A549 (cell line): Measurements from ENCODE around the gene PDE8B. TPM values are rescaled to one million over a fixed set of nuclear protein-coding genes. Genes with fewer than 3 reads are reported as not detected.

Experiments used
- ATAC-seq, 2 experiments: fragments of 200-7000 bp in 1 of 2; fragments of >200 bp in 1 of 2; cut with Nextera tagmentation in 1 of 2; cut with Tn5 transposase in 1 of 2; 3 replicates each; pipeline versions ENCODE4 v1.8.0 to v1.9.1; 2018 to 2020; ENCODE audit warnings: mild to moderate bottlenecking in 1 of 2, moderate library complexity in 1 of 2
- CTCF ChIA-PET: fragments of 300-600 bp; sonication (Branson Sonifier 250); formaldehyde crosslinking; extraction: SDS; loops from one replicate; lab custom pipeline; 2021; ENCODE audit warnings: antibody characterized with exemption, inconsistent platforms; lab: Yijun Ruan, JAX
- POLR2A ChIA-PET: fragments of 350-600 bp; formaldehyde crosslinking; extraction: SDS; loops from one replicate; lab custom pipeline; 2021; ENCODE audit warnings: antibody characterized with exemption, inconsistent platforms; lab: Yijun Ruan, JAX
- DNase-seq, 2 experiments: peaks; one replicate each; pipeline versions ENCODE4 v3.0.0 to v3.0.0-alpha.2; 2011 to 2016; ENCODE audit warnings: low read depth in 1 of 2, low spot score in 1 of 2
- FAIRE-seq: peaks from 2 replicates; lab custom pipeline; 2011; peaks lifted over from hg19 to GRCh38; lab: Jason Lieb, UNC
- H3K27ac ChIP-seq, 2 experiments: fragments of >200 bp; sonication (Bioruptor Twin); formaldehyde crosslinking; 3 replicates each; pipeline ENCODE4 v1.5.1; 2016 to 2017
- H3K4me1 ChIP-seq: fragments of >200 bp; sonication (Bioruptor Twin); formaldehyde crosslinking; 3 replicates; pipeline ENCODE4 v1.6.1; 2016
- H3K4me2 ChIP-seq: fragments of >200 bp; sonication (Bioruptor Twin); formaldehyde crosslinking; 3 replicates; pipeline ENCODE4 v1.6.1; 2016
- H3K4me3 ChIP-seq: fragments of >200 bp; sonication (Bioruptor Twin); formaldehyde crosslinking; 3 replicates; pipeline ENCODE4 v1.5.1; 2016
- H3K9me3 ChIP-seq: fragments of >200 bp; sonication (Bioruptor Twin); formaldehyde crosslinking; 3 replicates; pipeline ENCODE4 v1.6.1; 2016
- BCL3 ChIP-seq: fragments of >200 bp; sonication (Bioruptor Twin); formaldehyde crosslinking; IDR thresholded peaks from 3 replicates; pipeline ENCODE4 v1.6.1; 2016
- CBX2 ChIP-seq: fragments of 200-600 bp; sonication (generic); IDR thresholded peaks from 2 replicates; pipeline ENCODE4 v1.6.1; 2016; ENCODE audit warnings: low read depth, mild to moderate bottlenecking, borderline replicate concordance
- CEBPB ChIP-seq, 2 experiments: fragments of >200 bp in 1 of 2; sonication (Bioruptor Twin) in 1 of 2; formaldehyde crosslinking in 1 of 2; IDR thresholded peaks; 2 replicates each; pipeline ENCODE4 v1.6.1; 2012 to 2016
- CTCF ChIP-seq: fragments of >200 bp; sonication (Bioruptor Twin); formaldehyde crosslinking; IDR thresholded peaks from 3 replicates; pipeline ENCODE4 v1.5.1; 2016
- E2F6 ChIP-seq: IDR thresholded peaks from 2 replicates; pipeline ENCODE4 v1.6.1; 2012; ENCODE audit warnings: low read depth, borderline replicate concordance
- EHF ChIP-seq: fragments of 250-450 bp; sonication (Bioruptor Pico); IDR thresholded peaks from 2 replicates; pipeline ENCODE4 v1.5.0; 2020; ENCODE audit warnings: mild to moderate bottlenecking
- EHMT2 ChIP-seq: fragments of 200-600 bp; sonication (generic); IDR thresholded peaks from 2 replicates; pipeline ENCODE4 v1.6.1; 2016; ENCODE audit warnings: antibody characterized with exemption, low read depth, mild to moderate bottlenecking, moderate library complexity
- EP300 ChIP-seq, 2 experiments: fragments of >200 bp; sonication (Bioruptor Twin); formaldehyde crosslinking; IDR thresholded peaks; 2 replicates in 1 of 2; 3 replicates in 1 of 2; pipeline ENCODE4 v1.6.1; 2016 to 2017
- FOSL2 ChIP-seq, 2 experiments: fragments of 450-650 bp in 1 of 2; fragments of >200 bp in 1 of 2; sonication (Bioruptor Twin) in 1 of 2; formaldehyde crosslinking; IDR thresholded peaks; 2 replicates each; pipeline versions ENCODE4 v1.5.0 to v1.6.1; 2016 to 2020; ENCODE audit warnings: mild to moderate bottlenecking in 1 of 2, moderate library complexity in 1 of 2
- GATA3 ChIP-seq: IDR thresholded peaks from 2 replicates; pipeline ENCODE4 v1.6.1; 2012; ENCODE audit warnings: borderline replicate concordance
- HES2 ChIP-seq: fragments of >200 bp; sonication (Bioruptor Twin); formaldehyde crosslinking; IDR thresholded peaks from 2 replicates; pipeline ENCODE4 v1.6.1; 2016
- HEYL ChIP-seq: fragments of 250-450 bp; sonication (Bioruptor Pico); IDR thresholded peaks from 2 replicates; pipeline ENCODE4 v1.8.0; 2021; ENCODE audit warnings: mild to moderate bottlenecking, moderate library complexity
- HOXB5 ChIP-seq: fragments of 250-450 bp; sonication (Bioruptor Pico); IDR thresholded peaks from 2 replicates; pipeline ENCODE4 v1.5.0; 2020; ENCODE audit warnings: mild to moderate bottlenecking, moderate library complexity
- JUN ChIP-seq, 2 experiments: fragments of >200 bp; sonication (Bioruptor Twin); formaldehyde crosslinking; IDR thresholded peaks; 2 replicates in 1 of 2; 3 replicates in 1 of 2; pipeline ENCODE4 v1.6.1; 2016 to 2017
- JUNB ChIP-seq: fragments of >200 bp; sonication (Bioruptor Twin); formaldehyde crosslinking; IDR thresholded peaks from 2 replicates; pipeline ENCODE4 v1.6.1; 2016
- KDM1A ChIP-seq: fragments of 200-600 bp; sonication (generic); IDR thresholded peaks from 2 replicates; pipeline ENCODE4 v1.6.1; 2016; ENCODE audit warnings: low read depth, mild to moderate bottlenecking
- MAFK ChIP-seq: fragments of 450-650 bp; IDR thresholded peaks from 2 replicates; pipeline ENCODE4 v1.6.1; 2014; ENCODE audit not compliant: partially characterized antibody
- MAZ ChIP-seq: fragments of 150-350 bp; IDR thresholded peaks from 2 replicates; pipeline ENCODE4 v1.6.1; 2014; ENCODE audit warnings: antibody characterized with exemption, low read depth, low read length, borderline replicate concordance
- MYC ChIP-seq: IDR thresholded peaks from 2 replicates; pipeline ENCODE4 v1.6.1; 2012; ENCODE audit warnings: mild to moderate bottlenecking, inconsistent platforms, low read length, improper control_type of control experiment, borderline replicate concordance
- NPAS2 ChIP-seq: fragments of 250-450 bp; sonication (Bioruptor Pico); IDR thresholded peaks from 2 replicates; pipeline ENCODE4 v1.8.0; 2022; ENCODE audit warnings: mild to moderate bottlenecking, moderate library complexity, borderline replicate concordance
- NR3C1 ChIP-seq: fragments of >200 bp; sonication (Bioruptor Twin); formaldehyde crosslinking; IDR thresholded peaks from 3 replicates; pipeline ENCODE4 v1.6.1; 2017
- PHF8 ChIP-seq: fragments of 200-600 bp; sonication (generic); IDR thresholded peaks from 2 replicates; pipeline ENCODE4 v1.6.1; 2016; ENCODE audit warnings: low read depth, mild to moderate bottlenecking, antibody characterized with exemption, moderate library complexity, borderline replicate concordance
- RARB ChIP-seq: fragments of 250-450 bp; sonication (Bioruptor Pico); IDR thresholded peaks from 2 replicates; pipeline ENCODE4 v1.8.0; 2021; ENCODE audit warnings: mild to moderate bottlenecking, moderate library complexity
- RNF2 ChIP-seq: fragments of 200-600 bp; sonication (generic); IDR thresholded peaks from 2 replicates; pipeline ENCODE4 v1.6.1; 2016; ENCODE audit warnings: low read depth, mild to moderate bottlenecking, antibody characterized with exemption, moderate library complexity, borderline replicate concordance
- SMC3 ChIP-seq: fragments of >200 bp; sonication (Bioruptor Twin); formaldehyde crosslinking; IDR thresholded peaks from 3 replicates; pipeline ENCODE4 v1.6.1; 2018; ENCODE audit warnings: inconsistent platforms
- TFCP2L1 ChIP-seq: fragments of 250-450 bp; sonication (Bioruptor Pico); IDR thresholded peaks from 2 replicates; pipeline ENCODE4 v1.5.0; 2021; ENCODE audit warnings: mild to moderate bottlenecking
- TP53 ChIP-seq: fragments of 250-450 bp; sonication (Bioruptor Pico); IDR thresholded peaks from 2 replicates; pipeline ENCODE4 v1.5.0; 2021; ENCODE audit warnings: mild to moderate bottlenecking, moderate library complexity
- ZNF302 ChIP-seq: fragments of 250-450 bp; sonication (Bioruptor Pico); IDR thresholded peaks from 2 replicates; pipeline ENCODE4 v1.9.0; 2021; ENCODE audit warnings: inconsistent platforms, mild to moderate bottlenecking, moderate library complexity
- ZSCAN20 ChIP-seq: fragments of 250-450 bp; sonication (Bioruptor Pico); IDR thresholded peaks from 2 replicates; pipeline ENCODE4 v1.8.0; 2022; ENCODE audit warnings: mild to moderate bottlenecking, moderate library complexity
- WGBS: methylation state at CpG from one replicate; pipeline ENCODE4 v1.1.6; 2017; ENCODE audit errors: missing lambda C conversion rate; 5-methylcytosine and 5-hydroxymethylcytosine counted together
- polyA plus RNA-seq, 4 experiments: library from polyadenylated mRNA; depleted of rRNA in 3 of 4; stranded (reverse); fragments of >200 nt; fragmentation: RNase III in 1 of 4; extraction: RNeasy Plus Mini Kit Qiagen cat#74134 plus additional on column Dnase treatment in 1 of 4; gene quantifications; 2 replicates in 3 of 4; 3 replicates in 1 of 4; pipeline ENCODE4 v1.2.3, GENCODE V29; 2011 to 2017

Gene PDE8B
- polyA plus RNA-seq, 2 of the 4 experiments (the other 2 are of a cell fraction): 2.0 to 4.0 TPM

- Histone ChIP-seq H3K4me1 (peaks cover 27% of the 10 kb centered on the region), H3K9me3 (no peaks in the 10 kb centered on the region), H3K4me2 (no peak overlapping the region), H3K27ac (no peak overlapping the region), H3K4me3 (no peak overlapping the region)
- 87% methylated on average over 2 of the region's 2 CpGs for WGBS
- no peak for ATAC-seq
- FAIRE-seq: no peak
- no peak for TF ChIP-seq HEYL (CRISPR knock-in tag)
- no peak for TF ChIP-seq GATA3
- no peak for TF ChIP-seq ZNF302 (CRISPR knock-in tag)
- no peak for TF ChIP-seq EHMT2
- no peak for TF ChIP-seq CBX2
- no peak for TF ChIP-seq EP300 (IDR thresholded peaks at IDR 0.05)
- no peak for TF ChIP-seq E2F6
- no peak for TF ChIP-seq ZSCAN20
- TF ChIP-seq HES2: no peak
- TF ChIP-seq NR3C1: no peak
- no peak for DNase-seq
- POLR2A ChIA-PET: no interaction called here
- CTCF ChIA-PET: interaction anchor here (1.0 to 1.1 kb wide), 4 partner anchors 14 to 279 kb away, joined by 3 read pairs; partner anchors contain the start of gene WDR41
These were observed 212.7 kb downstream of the PDE8B start for GRCh38 chr5:77423022-77423750.

GRCh38 chr5:77424921-77425320 lies 214.4 kb downstream of the PDE8B start:
- POLR2A ChIA-PET: no interaction called here
- ATAC-seq (no peak), FAIRE-seq (no peak), DNase-seq (no peak)
- WGBS: 100% methylated on average over 2 of the region's 2 CpGs
- no peak overlapping the region for H3K4me3 ChIP-seq
- H3K4me1 ChIP-seq: peaks cover 27% of the 10 kb centered on the region
- H3K4me2 ChIP-seq: no peak overlapping the region
- H3K27ac ChIP-seq: no peak overlapping the region
- H3K9me3 ChIP-seq: no peaks in the 10 kb centered on the region
- CTCF ChIA-PET: interaction anchor here (1.4 to 3.9 kb wide), 2 partner anchors 67 to 280 kb away, joined by 4 to 15 read pairs; partner anchors contain the start of gene WDR41
- no peak for TF ChIP-seq CEBPB (IDR thresholded peaks at IDR 0.05)
- TF ChIP-seq RARB (CRISPR knock-in tag): no peak
- no peak for TF ChIP-seq FOSL2 (IDR thresholded peaks at IDR 0.05)
- no peak for TF ChIP-seq FOSL2 (CRISPR knock-in tag; IDR thresholded peaks at IDR 0.05)
- no peak for TF ChIP-seq HOXB5 (CRISPR knock-in tag)
- no peak for TF ChIP-seq MYC
- TF ChIP-seq EHMT2: no peak
- TF ChIP-seq EHF (CRISPR knock-in tag): no peak
- no peak for TF ChIP-seq KDM1A
- no peak for TF ChIP-seq BCL3
- TF ChIP-seq MAFK: no peak
- no peak for TF ChIP-seq NPAS2 (CRISPR knock-in tag)
- TF ChIP-seq, all 56 proteins: peak for 0

GRCh38 chr5:77425420-77425819 lies 214.9 kb downstream of the PDE8B start:
- peak overlapping the region in 1 of 2 experiments; percentile 3; a peak in 1 of 6 replicates for H3K27ac ChIP-seq
- ATAC-seq: peak in 1 of 2 experiments; percentile 27; a peak in 1 of 6 replicates
- peaks cover 27% of the 10 kb centered on the region for H3K4me1 ChIP-seq
- no peak overlapping the region for H3K4me3 ChIP-seq
- ChIA-PET CTCF (interaction anchor here (1.4 to 3.9 kb wide), 4 partner anchors 11 to 280 kb away, joined by 4 to 15 read pairs (median 12); partner anchors contain the start of gene WDR41), POLR2A (interaction anchor here (0.8 kb wide), 1 partner anchor 257 kb away, joined by 3 read pairs; no protein-coding TSS in a partner anchor)
- H3K9me3 ChIP-seq: no peaks in the 10 kb centered on the region
- peak overlapping the region; percentile 22; the same call in 2 of the 3 replicates for H3K4me2 ChIP-seq
- 95% methylated on average over 5 of the region's 5 CpGs for WGBS
- FAIRE-seq: no peak
- no peak for DNase-seq
- TF ChIP-seq CTCF (no peak), MAZ (no peak), PHF8 (no peak), JUN (IDR thresholded peaks at IDR 0.05) (no peak), HOXB5 (CRISPR knock-in tag) (no peak), TFCP2L1 (no peak), TP53 (no peak), RNF2 (no peak), SMC3 (no peak), JUNB (no peak), CEBPB (IDR thresholded peaks at IDR 0.05) (no peak), MAFK (no peak)
